ENCODE results near the gene CYB5RL.

- TF ChIP-seq CTCF (IDR thresholded peaks at IDR 0.05): no peak
- no peak for TF ChIP-seq POLR2A (IDR thresholded peaks at IDR 0.05)
- no peak for TF ChIP-seq POLR2AphosphoS5 (IDR thresholded peaks at IDR 0.05)
- TF ChIP-seq EP300 (IDR thresholded peaks at IDR 0.05): no peak
Observed at GRCh38 chr1:54248966-54249365, 49.1 kb upstream of the CYB5RL start.

All from sigmoid colon (tissue), 4 donors.